Measurements from ENCODE around the gene SLC17A7. TPM values are rescaled to one million over a fixed set of nuclear protein-coding genes. Genes with fewer than 3 reads are reported as not detected.

Gene SLC17A7
- total and polyA plus RNA-seq, 2 of the 13 experiments (the other 11 are each of a cell fraction or from before 2014, with no cell fraction given) = 0.32 TPM; not detected in 1

DNA sequence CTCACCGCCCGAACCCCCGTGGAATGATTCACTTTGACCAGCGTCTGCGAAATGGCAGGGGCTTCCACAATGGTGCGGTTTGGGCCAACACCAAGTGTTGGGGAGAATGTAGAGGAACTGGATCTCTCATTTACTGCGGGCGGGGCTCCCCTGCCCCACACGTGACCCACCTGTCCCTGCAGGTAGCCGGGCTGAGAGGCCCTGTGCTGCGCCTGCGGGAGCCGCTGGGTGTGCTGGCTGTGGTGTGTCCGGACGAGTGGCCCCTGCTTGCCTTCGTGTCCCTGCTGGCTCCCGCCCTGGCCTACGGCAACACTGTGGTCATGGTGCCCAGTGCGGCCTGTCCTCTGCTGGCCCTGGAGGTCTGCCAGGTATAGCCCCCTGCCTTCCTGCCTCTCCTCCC, 26.9 kb upstream of the SLC17A7 start:
- Histone ChIP-seq H3K4me3 (replicated peaks in 1 of 3; ENCODE audit: insufficient read depth in 1 of 3, low read depth in 2 of 3, low read length in 3 of 3) (no peak overlapping the region), H3K36me3 (replicated peaks in 1 of 2; ENCODE audit: control insufficient read depth in 1 of 2, insufficient read depth in 2 of 2, low read length in 2 of 2) (peaks cover 1 to 6% of the 10 kb centered on the region in 2 experiments; a peak in 2 of 5 replicates), H3K4me2 (ENCODE audit: low read depth, low read length) (no peak overlapping the region), H3K9me3 (ENCODE audit: low read length) (no peaks in the 10 kb centered on the region), H3K27ac (ENCODE audit: extremely low read length, insufficient read depth, low read length) (no peak overlapping the region), H4K20me1 (ENCODE audit: insufficient read depth, low read length) (no peaks in the 10 kb centered on the region), H3K9ac (ENCODE audit: insufficient read depth, low read depth, low read length) (no peak overlapping the region), H2AFZ (ENCODE audit: low read length) (no peak overlapping the region), H3K79me2 (ENCODE audit: insufficient read depth, low read length) (no peaks in the 10 kb centered on the region), H3K27me3 (ENCODE audit: control insufficient read depth in 1 of 2, insufficient read depth in 2 of 2, low read length in 2 of 2) (no peaks in the 10 kb centered on the region; a peak in 1 of 5 replicates), H3K4me1 (ENCODE audit: insufficient read depth, low read length) (0 out of 2 replicates have a peak, but pooled peaks cover under 1% of the 10 kb centered on the region)
- in situ Hi-C loops (cut with HindIII; ENCODE audit: extremely low pct_ligation_motif_present, low pct_unique_long_range_greater_than_20kb) = no loop called here
- FAIRE-seq = no peak
- BruUV-seq (replicated peaks) = no TSS peak
- WGBS (ENCODE audit: low lambda C conversion rate) = 96% methylated on average over 12 of the region's 19 CpGs
- 0 out of 2 replicates have a peak, but pooled peaks have one; percentile 17 for TF ChIP-seq RBFOX2 (IDR thresholded peaks at IDR 0.05; ENCODE audit: low read depth, low read length)
- TF ChIP-seq XRCC5 (optimal IDR thresholded peaks at IDR 0.05; ENCODE audit: low read length) = no peak
- no peak for ATAC-seq
- CTCF ChIA-PET (ENCODE audit: low intra/inter-chr PET ratio, low total read pairs) = no interaction called here
- intact Hi-C loops (cut with micrococcal nuclease; ENCODE audit: unreplicated experiment) = no loop called here
- POLR2A ChIA-PET = no interaction called here
- no peak for DNase-seq (ENCODE audit: low spot score)

DNA sequence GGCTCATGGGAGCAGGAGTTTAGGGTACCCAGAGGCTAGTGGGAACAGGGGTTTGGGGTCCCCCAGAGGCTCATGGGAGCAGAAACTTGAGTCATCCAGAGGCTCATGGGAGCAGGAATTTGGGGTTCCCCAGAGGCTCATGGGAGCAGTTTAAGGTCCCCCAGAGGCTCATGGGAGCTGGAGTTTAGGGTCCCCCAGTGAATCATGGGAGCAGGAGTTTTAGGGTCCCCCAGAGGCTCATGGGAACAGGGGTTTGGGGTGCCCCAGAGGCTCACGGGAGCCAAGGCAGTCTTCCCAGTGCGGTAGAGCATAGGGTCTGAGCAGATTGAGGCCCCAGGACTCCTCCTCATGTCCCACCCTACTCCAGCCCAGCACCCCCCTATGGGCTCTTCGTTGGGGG, 24.0 kb upstream of the SLC17A7 start:
- intact Hi-C loops (cut with micrococcal nuclease; ENCODE audit: unreplicated experiment) = no loop called here
- peaks cover 1 to 6% of the 10 kb centered on the region in 2 experiments; a peak in 2 of 5 replicates for H3K36me3 ChIP-seq (replicated peaks in 1 of 2; ENCODE audit: control insufficient read depth in 1 of 2, insufficient read depth in 2 of 2, low read length in 2 of 2)
- H3K27ac ChIP-seq (ENCODE audit: extremely low read length, insufficient read depth, low read length) = no peak overlapping the region
- ATAC-seq = no peak
- POLR2A ChIA-PET = interaction anchor here (1.3 kb wide), 1 partner anchor 12 kb away, joined by 3 read pairs; the partner anchor contains the start of gene ALDH16A1
- DNase-seq (ENCODE audit: low spot score) = no peak
- no peaks in the 10 kb centered on the region for H3K79me2 ChIP-seq (ENCODE audit: insufficient read depth, low read length)
- in situ Hi-C loops (cut with HindIII; ENCODE audit: extremely low pct_ligation_motif_present, low pct_unique_long_range_greater_than_20kb) = no loop called here
- no peak for TF ChIP-seq NCOA2 (CRISPR knock-in tag; IDR thresholded peaks at IDR 0.05)
- H3K9ac ChIP-seq (ENCODE audit: insufficient read depth, low read depth, low read length) = no peak overlapping the region
- no peaks in the 10 kb centered on the region for H3K27me3 ChIP-seq (ENCODE audit: control insufficient read depth in 1 of 2, insufficient read depth in 2 of 2, low read length in 2 of 2)
- no peaks in the 10 kb centered on the region for H4K20me1 ChIP-seq (ENCODE audit: insufficient read depth, low read length)
- H2AFZ ChIP-seq (ENCODE audit: low read length) = no peak overlapping the region
- CTCF ChIA-PET (ENCODE audit: low intra/inter-chr PET ratio, low total read pairs) = no interaction called here
- FAIRE-seq = no peak
- 80% methylated on average over 1 of the region's 3 CpGs for WGBS (ENCODE audit: low lambda C conversion rate)
- H3K4me2 ChIP-seq (ENCODE audit: low read depth, low read length) = no peak overlapping the region
- H3K9me3 ChIP-seq (ENCODE audit: low read length) = no peaks in the 10 kb centered on the region
- H3K4me3 ChIP-seq (replicated peaks in 1 of 3; ENCODE audit: insufficient read depth in 1 of 3, low read depth in 2 of 3, low read length in 3 of 3) = no peak overlapping the region
- no TSS peak for BruUV-seq (replicated peaks)
- no peaks in the 10 kb centered on the region for H3K4me1 ChIP-seq (ENCODE audit: insufficient read depth, low read length)
